Measurements from ENCODE around the gene NANOS3.

DNA sequence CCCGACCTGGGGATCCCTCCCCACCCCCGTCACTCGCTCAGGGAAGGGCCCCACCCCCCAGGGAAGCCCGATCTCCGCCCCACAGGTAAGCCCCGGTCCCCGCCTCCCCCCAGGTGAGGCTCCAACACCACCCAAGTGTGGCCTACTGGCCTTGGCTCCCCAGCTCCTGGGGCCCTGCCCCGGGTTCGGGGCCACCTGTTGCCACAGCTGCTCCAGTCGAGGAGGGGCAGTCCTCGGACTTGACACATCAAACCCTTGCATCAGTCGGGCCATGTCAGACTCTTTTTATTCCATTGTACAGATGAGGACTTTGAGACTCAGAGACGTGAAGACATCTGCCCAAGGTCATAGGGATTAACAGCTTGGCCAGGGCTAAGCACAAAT is 29.6 kb downstream of the NANOS3 start:
- TF ChIP-seq EZH2 (IDR thresholded peaks at IDR 0.05) (no peak), CEBPB (IDR thresholded peaks at IDR 0.05; ENCODE audit: low read depth) (no peak), ZNF274 (IDR thresholded peaks at IDR 0.05; ENCODE audit: low read depth, low read length) (no peak), POLR2AphosphoS5 (IDR thresholded peaks at IDR 0.05; ENCODE audit: low read depth, low read length) (no peak; the same call in 1 of the 2 replicates), EGR1 (IDR thresholded peaks at IDR 0.05; ENCODE audit: low read depth) (no peak), POLR2A (IDR thresholded peaks at IDR 0.05; ENCODE audit: borderline replicate concordance, extremely low read depth, insufficient read depth, insufficient read length) (no peak), RAD21 (IDR thresholded peaks at IDR 0.05; ENCODE audit: low read depth) (no peak)
- TF ChIP-seq, protein P1, sequence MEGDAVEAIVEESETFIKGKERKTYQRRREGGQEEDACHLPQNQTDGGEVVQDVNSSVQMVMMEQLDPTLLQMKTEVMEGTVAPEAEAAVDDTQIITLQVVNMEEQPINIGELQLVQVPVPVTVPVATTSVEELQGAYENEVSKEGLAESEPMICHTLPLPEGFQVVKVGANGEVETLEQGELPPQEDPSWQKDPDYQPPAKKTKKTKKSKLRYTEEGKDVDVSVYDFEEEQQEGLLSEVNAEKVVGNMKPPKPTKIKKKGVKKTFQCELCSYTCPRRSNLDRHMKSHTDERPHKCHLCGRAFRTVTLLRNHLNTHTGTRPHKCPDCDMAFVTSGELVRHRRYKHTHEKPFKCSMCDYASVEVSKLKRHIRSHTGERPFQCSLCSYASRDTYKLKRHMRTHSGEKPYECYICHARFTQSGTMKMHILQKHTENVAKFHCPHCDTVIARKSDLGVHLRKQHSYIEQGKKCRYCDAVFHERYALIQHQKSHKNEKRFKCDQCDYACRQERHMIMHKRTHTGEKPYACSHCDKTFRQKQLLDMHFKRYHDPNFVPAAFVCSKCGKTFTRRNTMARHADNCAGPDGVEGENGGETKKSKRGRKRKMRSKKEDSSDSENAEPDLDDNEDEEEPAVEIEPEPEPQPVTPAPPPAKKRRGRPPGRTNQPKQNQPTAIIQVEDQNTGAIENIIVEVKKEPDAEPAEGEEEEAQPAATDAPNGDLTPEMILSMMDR (IDR thresholded peaks at IDR 0.05 in 2 of 3, conservative IDR thresholded peaks at IDR 0.05 in 1 of 3; ENCODE audit: borderline replicate concordance in 1 of 3, insufficient read depth in 1 of 3, low read depth in 2 of 3, low read length in 2 of 3) = no peak
- TF ChIP-seq, protein P2, sequence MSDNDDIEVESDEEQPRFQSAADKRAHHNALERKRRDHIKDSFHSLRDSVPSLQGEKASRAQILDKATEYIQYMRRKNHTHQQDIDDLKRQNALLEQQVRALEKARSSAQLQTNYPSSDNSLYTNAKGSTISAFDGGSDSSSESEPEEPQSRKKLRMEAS (IDR thresholded peaks at IDR 0.05) = no peak
